GM04503 (cell line): ENCODE data around the gene MEX3C.

ENCODE experiments used
- DNase-seq: peaks from one replicate; pipeline ENCODE4 v3.0.0-alpha.2; 2012; ENCODE audit warnings: low read depth

The MEX3C gene

DNA sequence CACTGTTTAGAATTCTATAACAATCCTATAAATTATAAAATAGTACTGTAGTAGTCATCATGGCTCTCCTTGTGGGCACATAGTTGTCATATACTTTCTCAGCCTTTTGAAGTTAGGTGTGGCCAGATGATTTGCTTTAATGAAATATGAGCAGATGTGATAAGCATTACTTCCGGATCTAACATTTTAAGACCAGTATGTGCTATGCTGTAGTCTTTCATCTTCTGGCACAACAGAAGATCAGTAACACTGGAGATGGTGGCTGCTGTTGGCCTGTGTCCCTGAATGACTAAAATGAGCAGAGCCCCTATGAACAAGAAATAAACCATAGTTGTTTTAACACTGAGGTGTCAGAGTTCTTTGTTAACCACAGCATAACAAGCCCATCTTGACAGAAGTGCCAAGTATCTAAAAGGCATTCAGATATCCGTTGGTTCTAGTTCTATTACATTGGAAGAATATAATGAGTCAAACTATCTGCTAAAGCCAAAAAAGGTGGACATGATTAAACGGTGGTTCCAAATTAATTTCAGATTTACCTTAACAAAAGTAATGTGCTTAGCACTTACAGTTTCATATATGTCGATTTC is 6.3 kb downstream of the MEX3C start:
- no peak for DNase-seq

DNA sequence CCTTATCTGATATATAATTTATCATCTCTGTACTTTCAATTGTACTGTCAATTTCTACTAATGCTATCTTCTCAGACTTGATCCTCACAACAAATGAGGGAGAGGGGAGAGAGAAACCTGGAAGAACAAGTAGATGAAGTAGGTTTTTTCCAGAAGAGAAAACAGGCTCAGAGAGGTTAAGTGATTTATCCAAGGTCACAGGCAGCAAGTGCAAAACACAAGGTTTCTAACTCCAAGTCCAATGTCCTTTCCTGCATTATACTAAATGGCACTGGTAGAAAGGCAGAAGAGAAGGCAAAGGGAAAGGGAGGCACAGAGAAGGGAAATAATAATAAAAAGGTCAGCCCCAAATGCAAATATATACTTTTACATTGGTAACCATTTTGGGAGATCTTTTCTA is 7.5 kb downstream of the MEX3C start:
- DNase-seq = no peak

DNA sequence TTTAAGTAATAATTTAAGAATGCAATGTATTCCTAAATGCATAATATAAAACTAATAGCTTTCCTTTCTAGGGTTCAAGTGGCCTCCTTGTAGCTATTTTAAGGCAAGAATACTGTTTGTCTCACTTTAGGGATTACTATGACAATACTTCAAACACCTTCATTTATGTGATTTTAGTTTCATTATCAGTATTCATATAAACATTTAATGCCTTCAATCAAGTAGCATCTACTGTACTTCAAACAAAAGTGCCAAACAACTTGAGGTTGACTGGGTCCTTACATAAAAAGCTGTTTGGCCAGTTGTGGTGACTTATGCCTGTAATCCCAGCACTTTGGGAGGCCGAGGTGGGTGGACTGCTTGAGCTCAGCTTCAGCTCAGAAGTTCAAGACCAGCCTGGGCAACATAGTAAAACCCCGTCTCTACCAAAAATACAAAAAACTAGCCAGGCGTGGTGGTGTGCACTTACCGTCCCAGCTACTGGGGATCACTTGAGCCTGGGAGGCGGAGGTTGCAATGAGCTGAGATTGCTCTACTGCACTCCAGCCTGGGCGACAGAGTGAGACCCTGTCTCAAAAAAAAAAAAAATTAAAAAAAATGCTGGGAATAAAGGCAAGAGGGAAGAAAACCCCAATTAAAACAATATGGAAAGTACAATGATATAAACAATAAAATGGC is 9.3 kb downstream of the MEX3C start:
- DNase-seq = no peak

DNA sequence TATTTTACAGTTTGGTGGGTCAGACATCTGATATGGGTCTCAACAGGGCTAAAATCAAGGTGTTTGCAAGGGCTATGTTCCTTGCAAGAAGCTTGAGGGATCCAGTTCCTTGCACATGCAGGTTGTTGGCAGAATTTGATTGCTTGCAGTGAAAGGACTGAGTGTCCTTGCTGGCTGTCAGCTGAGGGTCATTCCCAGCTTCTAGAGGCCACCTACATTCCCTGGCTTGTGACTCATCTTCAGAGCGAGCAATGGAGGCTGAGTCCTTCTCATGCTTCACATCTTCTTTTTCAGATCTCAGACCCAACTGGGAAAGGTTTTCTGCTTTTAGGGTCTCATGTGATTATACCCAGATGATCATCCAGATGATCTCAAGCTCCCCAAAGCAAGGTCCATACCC is 12.4 kb downstream of the MEX3C start:
- DNase-seq = no peak

DNA sequence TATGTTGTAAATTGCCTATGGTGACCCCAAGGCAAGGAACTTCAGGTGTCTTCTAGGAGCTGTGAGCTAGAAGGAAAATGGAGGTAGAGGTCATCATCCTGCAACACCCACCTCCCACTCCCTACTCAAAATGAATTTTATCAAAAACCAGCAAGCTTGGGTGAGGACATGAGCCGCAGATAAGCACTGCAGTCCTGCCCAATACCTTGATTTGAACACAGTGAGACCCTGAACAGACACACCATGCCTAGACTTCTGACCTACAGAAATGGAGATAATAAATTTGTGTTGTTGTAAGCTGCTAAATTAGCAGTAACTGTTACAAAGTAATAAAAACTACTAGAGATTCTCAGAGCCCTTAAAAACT is 13.4 kb downstream of the MEX3C start:
- DNase-seq = no peak

DNA sequence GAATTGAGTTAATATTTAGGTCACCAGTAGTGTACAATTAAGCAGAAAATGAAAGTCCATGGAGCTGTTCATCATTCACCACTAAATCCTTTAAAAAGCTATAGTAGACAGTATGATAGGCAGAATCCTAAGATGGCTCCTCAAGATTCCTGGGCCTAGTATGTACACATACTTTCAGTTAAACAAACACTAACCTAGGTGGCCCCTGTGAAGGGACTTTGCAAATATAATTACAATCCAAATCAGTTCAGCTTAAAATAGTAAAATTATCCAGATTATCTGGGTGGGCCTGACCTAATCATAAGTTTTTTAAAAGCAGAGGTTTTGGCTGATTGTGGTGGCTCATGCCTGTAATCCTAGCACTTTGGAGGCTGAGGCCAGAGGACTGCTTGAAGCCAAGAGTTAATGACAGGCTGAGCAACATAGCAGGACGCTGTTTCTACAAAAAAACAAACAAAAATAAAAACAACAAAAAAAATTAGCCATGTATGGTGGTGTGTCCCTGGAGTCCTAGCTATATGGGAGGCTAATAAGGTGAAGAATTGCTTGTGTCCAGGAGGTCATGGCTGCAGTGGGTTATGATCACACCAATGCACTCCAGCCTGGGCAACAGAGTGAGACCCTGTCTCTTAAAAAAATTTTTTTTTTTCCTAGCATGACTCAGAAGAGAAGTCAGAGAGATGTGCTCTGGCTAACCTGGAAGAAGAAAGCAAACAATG is 13.9 kb downstream of the MEX3C start:
- DNase-seq = no peak

DNA sequence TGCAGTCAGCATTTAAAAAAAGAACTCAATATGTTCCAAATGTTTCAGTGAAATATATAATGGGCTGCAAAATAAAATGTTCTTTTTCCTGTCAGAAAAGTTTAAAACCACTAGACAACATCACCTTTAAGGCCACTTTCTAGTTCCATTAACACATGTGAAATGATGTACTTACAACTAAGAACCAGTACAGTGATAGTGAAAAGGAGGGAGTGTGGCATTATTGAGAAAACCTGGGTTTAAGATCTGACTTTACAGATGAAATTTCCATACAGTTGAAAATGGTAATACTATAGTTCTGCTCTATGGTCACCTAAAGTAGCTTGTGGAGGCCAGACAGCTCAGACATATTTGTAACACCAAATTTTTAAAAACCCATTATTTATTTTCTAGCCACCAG is 14.7 kb downstream of the MEX3C start:
- DNase-seq = no peak

DNA sequence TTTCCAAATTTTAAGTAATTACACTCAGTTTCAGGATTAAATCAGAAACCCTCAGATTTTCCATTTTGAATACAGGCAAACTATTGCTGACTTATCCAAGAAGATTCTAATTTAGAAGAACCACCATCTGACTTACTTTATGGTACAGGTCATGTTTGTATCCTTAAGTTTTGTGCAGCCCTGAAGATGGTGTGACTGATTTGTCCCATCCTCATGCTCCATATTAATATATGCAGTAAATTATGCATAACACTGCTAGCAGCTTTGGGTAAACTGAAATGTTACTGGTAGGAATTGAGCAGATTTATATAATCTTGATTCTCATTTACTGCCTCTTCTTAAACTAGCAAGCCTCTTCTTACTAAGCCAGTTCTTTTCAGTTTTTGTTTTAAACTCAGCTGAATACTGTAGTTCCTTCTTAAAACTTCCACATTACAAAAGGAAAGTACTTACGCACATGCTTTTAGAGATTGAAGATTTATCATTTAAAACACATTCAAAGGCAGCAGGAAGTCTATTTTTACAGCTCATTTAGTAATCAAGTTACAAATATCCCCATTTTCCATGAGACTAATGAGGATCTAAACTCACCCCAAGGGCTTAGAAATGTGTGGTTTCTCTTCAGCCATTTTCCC is 25.7 kb downstream of the MEX3C start:
- DNase-seq = no peak

DNA sequence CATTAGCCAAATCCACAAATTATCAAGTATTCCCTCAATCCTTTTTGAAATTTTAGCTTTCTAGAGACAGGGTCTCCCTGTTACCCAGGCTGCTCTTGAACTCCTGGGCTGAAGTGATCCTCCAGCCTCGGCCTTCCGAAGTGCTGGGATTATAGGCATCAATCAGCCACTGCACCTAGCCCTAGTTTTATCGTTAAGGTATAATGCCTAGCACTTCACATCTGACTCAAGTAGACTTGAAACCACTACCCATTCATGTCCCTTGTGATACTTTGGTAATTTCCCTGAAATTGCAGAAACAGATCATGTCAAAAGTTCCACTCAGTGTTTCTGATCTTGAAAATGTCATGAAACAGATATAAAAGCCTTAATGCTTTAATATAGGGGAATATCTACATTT is 26.3 kb downstream of the MEX3C start:
- no peak for DNase-seq

DNA sequence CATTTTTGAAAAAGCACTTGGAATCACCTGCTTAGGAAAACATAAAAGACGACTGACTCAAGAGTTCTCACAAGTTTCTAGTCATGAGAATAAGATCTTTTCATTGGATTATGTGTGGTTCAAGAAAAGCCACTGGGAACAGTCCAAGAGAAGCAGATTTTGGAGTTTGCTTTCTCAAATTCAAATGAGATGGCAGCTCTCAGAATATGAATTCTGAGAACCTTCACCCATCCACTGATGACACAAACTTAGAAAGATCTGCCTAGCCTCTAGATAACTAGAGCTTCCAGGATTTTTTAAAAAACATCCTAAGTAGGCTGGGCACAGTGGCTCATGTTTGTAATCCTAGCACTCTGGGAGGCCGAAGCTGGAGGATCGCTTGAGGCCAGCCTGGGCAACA is 26.8 kb downstream of the MEX3C start:
- no peak for DNase-seq

DNA sequence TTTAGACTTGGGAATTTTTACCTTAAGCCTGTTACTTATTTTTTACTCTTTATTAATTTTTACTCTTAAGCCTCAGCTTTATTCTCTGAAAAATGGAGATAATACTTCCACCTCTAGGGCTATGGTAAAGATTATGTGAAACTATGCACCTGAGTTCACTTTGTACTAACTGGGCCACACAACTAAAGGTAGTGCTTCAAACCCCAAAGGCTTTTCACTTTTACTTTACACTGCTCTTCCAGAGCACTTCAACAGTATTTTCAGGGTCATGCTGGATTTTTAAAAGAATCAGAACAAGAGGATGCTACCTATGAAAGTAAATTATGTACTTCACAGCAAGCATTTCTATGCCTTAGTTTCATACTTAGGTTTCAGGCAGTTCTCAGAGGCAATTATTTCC is 27.8 kb downstream of the MEX3C start:
- DNase-seq = no peak

DNA sequence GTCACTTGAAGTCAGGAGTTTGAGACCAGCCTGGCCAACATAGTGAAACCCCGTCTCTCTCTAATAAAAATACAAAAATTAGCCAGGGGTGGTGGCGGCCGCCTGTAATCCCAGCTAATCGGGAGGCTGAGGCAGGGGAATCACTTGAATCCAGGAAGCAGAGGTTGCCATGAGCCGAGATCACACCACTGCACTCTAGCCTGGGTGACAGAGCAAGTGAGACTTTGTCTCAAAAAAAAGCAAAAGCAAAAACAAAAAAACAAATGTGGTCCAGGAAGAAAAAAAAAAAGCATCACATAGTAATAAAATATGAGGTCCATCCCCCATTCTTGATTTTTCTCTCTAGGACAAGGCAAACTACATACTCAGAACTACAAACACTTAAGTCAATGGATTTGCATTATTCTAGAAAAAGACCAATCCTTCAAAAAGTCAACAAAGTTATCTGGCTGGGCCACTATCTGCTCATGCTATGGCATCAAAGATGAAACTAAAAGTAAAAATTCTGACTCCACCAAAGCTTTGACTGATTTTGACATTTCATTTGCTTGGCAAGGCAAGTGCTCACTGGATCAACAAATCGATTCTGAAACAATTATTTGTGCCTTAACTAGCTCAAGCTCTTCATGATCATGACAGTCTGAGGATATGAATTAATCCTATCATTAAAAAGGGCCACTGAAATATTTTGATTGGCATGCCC is 28.4 kb downstream of the MEX3C start:
- no peak for DNase-seq

DNA sequence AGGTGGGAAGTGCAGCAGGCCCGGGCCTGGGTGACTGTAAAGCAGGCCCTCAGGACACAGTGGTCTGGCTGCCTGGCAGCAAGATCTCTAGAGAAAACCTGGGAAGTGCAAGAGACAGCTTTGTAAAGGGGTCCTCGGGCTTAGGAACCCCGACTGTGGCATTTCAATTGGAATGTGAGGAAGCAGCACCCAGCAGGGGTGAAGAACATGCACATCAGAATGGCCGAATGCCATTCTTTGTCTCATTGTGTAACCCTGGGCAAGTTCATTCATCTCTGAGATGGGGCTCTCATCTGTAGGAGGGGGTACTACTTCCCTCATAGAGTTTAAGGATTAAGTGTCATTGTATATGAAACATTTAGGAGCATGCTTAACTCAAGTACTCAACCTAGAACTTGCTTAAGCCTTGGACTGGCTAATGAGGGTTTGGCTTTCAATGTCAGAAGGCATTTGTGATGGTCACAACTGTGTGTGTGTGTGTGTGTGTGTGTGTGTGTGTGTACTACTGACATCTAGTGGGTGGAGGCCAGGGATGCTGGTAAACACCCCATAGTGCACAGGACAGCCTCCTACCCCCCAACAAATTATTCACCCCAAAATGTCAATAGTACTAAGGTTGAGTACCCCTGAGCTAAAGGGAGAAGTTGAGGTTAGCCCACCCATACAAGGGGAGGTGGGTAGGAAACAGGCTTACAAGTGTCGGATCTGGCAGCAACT is 29.3 kb downstream of the MEX3C start:
- no peak for DNase-seq

DNA sequence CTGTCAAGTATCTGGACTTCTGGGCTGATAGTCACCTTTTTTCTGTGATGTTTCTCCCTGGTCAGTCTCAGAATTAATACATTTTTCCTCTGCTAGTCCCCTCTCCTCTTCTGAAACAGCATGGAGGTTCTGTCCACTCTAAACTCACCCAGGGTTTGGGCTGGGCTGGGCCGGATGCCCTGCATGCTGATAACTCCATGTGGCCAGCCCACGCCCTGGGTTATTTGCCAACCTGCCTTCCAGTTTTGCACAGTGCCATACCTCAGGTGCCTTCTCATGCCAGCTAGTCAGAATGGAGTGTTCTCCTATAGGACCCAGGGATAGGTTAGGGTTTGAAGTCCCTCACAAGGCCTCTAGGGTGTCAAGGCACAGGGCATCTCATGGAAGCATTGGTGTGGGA is 32.2 kb downstream of the MEX3C start:
- no peak for DNase-seq

DNA sequence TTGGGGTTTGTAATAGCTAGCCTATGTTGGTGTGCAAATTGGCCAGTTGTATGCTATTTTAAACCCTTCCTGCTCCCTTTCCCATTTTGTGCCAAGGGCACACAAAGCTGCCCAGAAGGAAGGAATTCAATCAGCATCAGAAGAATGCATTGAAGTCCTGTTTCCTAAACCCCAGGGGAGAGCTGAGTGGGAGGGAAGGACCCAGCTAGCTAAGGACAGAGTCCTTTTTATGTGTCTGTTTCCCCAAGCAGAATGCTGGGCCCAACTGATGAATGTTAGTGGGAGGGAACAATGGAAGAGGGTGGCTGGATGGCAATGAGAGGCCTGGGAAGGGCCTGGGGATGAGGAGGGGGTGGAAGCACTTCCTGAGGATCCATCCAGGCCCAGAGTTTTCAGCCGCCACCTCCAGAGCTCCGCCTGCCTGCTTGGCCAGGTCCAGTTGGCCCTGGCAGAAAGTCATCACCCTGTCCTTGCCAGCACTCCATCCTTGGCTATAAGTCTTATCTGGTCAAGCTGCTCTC is 32.7 kb downstream of the MEX3C start:
- peak; percentile 12 for DNase-seq

DNA sequence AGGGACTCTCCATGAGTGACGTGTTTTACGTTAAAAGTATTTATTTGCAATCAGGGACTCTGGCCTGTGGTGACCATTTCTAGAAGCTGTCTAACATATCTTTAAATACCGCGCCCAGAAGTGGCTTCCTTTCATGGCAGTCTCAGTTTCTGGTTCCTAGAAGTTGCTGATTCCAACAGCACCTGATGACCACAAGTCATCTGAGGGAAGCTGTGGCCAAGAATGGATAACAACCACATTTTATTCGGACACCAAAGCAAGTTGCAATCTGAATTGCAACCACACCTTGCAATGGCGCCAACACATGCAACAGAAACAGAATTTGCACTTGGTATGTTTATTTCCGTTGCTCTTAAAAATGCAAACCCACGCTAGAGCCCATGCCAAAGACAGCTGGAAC is 33.1 kb downstream of the MEX3C start:
- no peak for DNase-seq

DNA sequence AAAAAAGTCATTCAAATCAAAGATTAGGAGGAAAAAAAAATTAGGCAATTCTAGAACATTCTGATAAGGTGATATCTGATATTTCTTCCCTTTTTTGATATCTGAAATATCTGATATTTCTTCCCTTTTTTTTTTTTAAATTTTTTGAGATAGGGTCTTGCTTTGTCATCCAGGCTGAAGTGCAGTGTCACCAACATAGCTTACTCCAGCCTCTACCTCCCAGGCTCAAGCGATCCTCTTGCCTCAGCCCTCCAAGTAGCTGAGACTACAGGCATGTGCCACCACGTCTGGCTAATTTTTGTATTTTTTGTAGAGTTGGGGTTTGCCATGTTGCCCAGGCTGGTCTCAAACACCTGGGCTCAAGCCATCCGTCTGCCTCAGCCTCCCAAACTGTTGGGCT is 33.9 kb downstream of the MEX3C start:
- DNase-seq = no peak

DNA sequence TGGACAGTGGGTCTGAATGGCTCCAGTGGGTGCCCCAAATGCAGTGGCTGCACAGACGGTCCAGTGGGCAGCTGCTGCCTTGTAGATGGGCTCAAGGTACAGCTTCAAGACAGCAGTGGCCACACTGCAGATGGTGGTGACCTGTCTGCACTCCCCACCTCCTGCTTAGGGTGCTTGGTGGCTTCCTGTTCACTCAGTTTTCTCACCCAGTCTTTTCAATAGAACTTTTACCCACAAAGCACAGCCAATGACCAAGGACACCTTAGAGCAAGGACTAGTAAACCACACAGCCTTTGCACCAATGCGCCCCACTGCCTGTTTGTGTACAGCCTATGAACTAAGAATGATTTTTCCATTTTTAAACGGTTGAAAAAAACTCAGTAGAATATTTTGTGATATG is 34.9 kb downstream of the MEX3C start:
- no peak for DNase-seq

DNA sequence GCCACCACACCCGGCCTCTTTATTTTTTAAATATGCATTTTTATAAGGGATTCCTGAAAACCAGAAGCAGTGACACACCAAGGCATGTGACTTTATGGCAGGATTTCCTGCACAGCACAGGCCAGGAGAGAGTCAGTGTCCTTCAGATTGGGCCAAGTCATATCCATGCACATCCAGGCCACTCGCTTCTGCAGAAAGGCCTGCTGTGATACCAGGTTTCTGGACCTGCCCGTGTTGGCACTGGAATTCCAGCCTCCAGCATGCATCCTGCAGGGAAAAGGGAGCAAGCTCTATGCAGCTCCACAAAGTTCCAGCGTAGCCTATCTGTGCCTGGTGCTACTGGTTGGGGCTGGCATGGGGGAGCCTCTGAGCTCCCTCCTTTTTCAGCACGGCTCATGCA is 36.8 kb downstream of the MEX3C start:
- DNase-seq = no peak

DNA sequence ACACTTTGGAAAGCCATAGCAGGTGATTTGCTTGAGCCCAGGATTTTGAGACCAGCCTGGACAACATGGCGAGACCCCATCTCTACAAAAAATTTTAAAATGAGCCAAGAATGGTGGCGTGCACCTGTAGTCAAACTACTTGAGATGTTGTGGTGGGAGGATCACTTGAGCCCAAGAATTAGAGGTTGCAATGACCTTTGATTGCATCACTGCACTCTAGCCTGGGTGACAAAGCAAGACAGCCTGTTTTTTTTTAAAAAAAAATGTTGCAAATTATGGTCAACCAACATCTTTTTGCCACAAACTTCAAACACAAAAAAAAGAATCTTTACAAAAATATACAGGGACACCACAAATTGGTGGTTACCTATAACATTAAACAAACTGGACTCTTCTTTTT is 40.3 kb downstream of the MEX3C start:
- DNase-seq = no peak

DNA sequence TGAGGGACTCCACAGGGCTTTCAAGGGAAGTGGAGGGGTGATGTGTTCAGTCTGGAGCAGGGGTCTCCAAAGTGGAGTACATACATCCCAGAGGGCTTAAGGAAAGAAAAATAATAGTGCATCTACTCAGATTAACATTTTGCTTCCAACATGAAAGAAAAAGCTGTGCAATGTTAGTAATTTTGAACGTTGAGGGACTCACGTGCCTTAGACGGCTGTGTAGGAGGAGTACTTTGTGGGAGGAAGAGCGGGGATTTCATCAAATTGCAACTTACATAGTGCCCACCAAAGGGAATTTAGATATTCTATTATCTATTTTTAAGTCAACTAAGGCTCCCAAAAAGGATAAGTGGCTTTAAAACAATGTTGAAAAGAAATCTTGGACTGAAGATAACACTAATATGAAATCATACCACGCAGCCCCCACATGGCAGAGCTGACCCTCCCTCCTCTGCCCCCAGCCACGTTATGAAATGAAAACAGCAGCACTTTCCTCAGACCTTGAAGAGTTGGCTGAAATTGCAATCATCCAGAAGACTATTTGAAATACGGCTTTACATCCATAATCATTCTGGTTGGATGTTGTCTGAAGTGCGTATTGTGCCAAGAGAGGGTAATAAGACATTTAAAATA is 42.9 kb downstream of the MEX3C start:
- DNase-seq = no peak
